ENCODE results near the gene HDGFL2. TPM values are rescaled to one million over a fixed set of nuclear protein-coding genes. Genes with fewer than 3 reads are reported as not detected.

The HDGFL2 gene
- polyA plus RNA-seq, 4 donors: 61.5 to 96.9 (median 89.2) TPM

GRCh38 chr19:4464815-4465581 is 7.1 kb upstream of the HDGFL2 start:
- no peak for DNase-seq (ENCODE audit: low read depth in 4 of 4, low spot score in 2 of 4)

- no peak for DNase-seq (ENCODE audit: low read depth in 4 of 4, low spot score in 2 of 4)
Measured at GRCh38 chr19:4467835-4468234, 4.3 kb upstream of the HDGFL2 start.

DNA sequence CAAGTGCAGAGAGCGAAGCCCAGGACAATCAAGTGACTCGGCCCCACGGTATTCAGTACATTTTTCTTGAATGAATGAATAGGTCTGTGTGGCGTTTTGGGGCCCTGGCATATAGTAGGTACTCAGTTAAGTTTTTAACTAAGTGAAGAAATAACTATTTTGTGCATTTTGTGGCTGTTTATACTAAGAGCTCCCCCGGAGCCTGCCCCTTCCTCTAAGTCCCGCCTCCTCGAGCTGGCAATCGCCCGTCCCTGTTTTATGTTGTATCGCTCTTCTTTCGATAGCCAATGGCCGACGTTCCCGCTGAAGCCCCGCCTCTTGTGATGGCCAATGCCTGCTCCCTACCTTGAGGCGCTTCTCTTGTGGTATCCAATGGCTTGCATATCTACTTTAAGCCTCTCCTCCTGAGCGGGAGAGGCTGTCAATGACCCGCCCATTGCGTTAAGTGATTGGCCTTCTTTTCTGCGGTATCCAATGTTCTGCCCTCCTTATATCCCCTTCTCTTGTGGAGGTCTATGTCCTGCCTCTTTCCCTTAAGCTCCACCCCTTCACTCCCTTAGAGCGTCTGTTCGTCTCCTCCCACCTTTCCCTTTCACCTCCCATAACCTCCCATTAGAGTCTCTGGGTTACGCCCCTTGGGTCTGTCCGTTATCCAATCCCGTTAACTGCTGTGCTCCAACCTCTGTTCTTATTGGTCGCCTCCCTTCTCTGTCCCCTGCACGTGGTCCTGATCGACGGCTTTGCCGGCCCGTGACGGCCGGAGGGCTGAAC is 509 bp upstream of the HDGFL2 start:
- peak; percentile 98 to 100 (median 100) for DNase-seq (ENCODE audit: low read depth in 4 of 4, low spot score in 2 of 4)

- DNase-seq (ENCODE audit: low read depth in 4 of 4, low spot score in 2 of 4): no peak
Measured at GRCh38 chr19:4473011-4473762, 1.1 kb downstream of the HDGFL2 start.

GRCh38 chr19:4473763-4474513 is 1.8 kb downstream of the HDGFL2 start:
- no peak for DNase-seq (ENCODE audit: low read depth in 4 of 4, low spot score in 2 of 4)

DNA sequence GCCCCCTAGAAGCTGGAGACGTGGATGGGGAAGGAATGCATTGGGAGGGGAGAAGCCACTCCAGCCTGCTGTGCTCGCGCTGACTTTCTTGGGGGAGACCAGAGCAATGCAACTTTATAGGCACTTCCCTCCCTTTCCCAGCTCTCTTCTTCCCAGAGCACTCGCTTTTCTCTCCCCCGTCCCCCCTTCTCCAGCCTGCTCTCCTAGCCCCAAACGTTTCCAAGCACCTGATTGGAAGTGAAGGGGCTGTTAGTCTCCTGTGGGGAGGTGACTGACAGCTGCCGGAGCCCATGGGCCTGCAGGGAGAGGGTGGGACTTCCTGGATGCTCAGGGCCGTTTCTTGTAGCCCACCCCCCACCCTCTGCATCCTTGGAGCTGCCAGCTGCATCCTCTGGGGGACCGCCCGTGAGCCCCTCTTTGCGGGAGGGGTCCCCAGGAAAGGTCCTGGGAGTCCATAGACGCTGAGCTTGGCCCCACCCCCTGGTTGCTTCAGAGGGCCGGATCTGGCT is 2.5 kb downstream of the HDGFL2 start:
- DNase-seq (ENCODE audit: low read depth in 4 of 4, low spot score in 2 of 4): peak in 2 of 4 donors; percentile 41 to 55

DNA sequence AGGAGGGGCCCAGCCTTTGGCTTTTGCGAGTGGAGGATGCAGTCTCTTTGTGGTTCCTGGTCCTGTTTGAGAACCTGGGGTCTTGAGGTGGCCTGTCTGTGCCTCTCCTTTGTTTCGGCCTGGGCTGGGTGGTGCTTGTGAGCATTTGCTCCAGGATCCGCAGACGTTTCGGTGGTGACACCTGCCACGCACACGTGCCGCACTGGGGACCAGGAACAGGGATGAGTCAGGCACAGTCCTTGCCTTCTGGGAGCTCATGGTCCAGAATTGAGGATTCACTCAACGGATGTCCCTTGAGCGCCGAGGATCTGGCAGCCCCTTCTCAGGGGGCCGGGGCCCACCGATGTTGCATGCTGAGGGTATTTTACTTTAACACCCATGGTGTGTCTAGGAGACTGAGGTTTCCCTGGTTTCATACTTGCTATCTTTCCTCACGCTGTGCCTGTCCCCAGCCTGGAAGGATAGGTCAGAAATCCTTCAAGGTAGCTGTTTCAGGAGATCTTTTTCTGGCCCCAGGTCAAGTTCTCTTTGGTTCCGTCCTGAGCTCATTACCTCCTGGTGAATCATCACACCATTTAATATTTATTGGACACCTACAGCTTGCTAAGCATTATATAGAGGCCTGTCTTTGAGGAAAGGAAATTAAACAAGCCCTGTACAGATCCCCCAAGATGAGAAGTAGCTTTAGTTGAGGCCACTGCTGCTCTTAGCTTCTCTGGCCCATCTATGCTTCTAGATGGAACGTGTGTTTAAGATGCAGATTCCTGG is 5.1 kb downstream of the HDGFL2 start:
- no peak for DNase-seq (ENCODE audit: low read depth in 4 of 4, low spot score in 2 of 4)

DNA sequence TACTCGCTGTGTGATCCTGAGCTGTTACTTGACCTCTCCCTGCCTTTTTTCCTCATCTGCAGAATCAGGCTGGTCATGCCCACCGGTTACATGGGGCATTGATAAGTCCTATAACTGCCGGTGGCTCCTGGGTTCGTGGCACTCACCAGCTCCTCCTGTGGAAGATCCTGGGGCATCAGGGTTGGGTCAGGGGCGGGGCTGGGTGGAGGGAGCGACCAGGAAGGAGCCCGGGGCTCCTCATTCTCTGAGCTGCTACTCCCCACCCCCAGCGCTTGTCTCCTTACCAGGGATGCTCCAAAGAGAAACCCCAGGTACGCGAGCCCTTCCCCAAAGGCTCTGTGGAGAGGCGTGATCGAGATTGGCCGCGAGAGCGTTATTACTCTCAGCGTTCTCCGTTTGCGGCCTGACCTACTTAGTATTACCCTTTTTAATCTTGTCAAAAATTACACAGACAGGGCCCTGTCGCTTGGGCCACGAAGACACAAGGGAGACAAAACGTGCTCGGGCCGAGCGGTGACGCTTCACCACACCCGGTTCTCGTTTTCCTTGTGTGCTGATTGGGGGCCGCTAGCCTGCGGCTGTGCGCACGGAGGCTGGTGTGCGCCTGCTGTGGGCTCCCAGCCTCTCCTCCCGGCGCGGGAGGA is 10.7 kb downstream of the HDGFL2 start:
- no peak for DNase-seq (ENCODE audit: low read depth in 4 of 4, low spot score in 2 of 4)

GRCh38 chr19:4483385-4483784 is 11.3 kb downstream of the HDGFL2 start:
- DNase-seq (ENCODE audit: low read depth in 4 of 4, low spot score in 2 of 4): no peak

GRCh38 chr19:4487572-4487971 is 15.5 kb downstream of the HDGFL2 start:
- no peak for DNase-seq (ENCODE audit: low read depth in 4 of 4, low spot score in 2 of 4)

GRCh38 chr19:4488496-4488895 is 16.4 kb downstream of the HDGFL2 start:
- DNase-seq (ENCODE audit: low read depth in 4 of 4, low spot score in 2 of 4): no peak

DNA sequence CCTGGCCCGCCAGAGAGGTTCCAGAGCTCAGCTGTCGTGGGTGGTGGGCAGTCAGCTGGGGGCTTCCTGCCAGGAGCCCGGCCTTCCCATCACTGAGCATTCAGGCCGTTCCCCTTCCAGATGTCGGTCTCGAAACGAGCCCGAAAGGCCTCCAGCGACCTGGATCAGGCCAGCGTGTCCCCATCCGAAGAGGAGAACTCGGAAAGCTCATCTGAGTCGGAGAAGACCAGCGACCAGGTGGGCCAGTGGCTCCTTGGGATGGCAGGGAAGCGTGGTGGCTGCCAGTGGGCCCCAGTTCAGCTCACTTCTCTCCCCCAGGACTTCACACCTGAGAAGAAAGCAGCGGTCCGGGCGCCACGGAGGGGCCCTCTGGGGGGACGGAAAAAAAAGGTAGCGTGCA is 19.3 kb downstream of the HDGFL2 start:
- DNase-seq (ENCODE audit: low read depth in 4 of 4, low spot score in 2 of 4): no peak

GRCh38 chr19:4492337-4493103 is 20.4 kb downstream of the HDGFL2 start:
- no peak for DNase-seq (ENCODE audit: low read depth in 4 of 4, low spot score in 2 of 4)

GRCh38 chr19:4493104-4493928 is 21.2 kb downstream of the HDGFL2 start:
- no peak for DNase-seq (ENCODE audit: low read depth in 4 of 4, low spot score in 2 of 4)

DNA sequence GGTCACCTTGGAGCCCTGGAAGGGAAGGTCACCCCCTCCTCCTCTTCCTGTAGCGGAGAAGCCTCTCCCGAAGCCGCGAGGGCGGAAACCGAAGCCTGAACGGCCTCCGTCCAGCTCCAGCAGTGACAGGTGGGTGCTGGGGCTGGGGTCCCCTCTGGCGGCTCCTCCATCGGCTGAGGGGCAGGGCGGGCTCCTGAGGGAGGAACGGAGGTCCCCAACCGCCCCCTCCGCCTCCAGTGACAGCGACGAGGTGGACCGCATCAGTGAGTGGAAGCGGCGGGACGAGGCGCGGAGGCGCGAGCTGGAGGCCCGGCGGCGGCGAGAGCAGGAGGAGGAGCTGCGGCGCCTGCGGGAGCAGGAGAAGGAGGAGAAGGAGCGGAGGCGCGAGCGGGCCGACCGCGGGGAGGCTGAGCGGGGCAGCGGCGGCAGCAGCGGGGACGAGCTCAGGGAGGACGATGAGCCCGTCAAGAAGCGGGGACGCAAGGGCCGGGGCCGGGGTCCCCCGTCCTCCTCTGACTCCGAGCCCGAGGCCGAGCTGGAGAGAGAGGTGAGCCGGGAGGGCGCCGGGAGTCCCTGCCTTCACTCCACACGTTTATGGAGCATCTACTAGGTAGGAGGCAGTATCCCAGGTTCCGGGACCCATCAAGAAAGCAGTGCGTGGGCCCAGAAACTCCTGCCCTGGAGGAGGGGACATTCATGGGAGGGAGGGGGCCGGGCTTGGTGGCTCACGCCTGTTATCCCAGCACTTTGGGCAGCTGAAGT is 22.0 kb downstream of the HDGFL2 start:
- DNase-seq (ENCODE audit: low read depth in 4 of 4, low spot score in 2 of 4): no peak

- DNase-seq (ENCODE audit: low read depth in 4 of 4, low spot score in 2 of 4): no peak
Measured at GRCh38 chr19:4494691-4495064, 22.6 kb downstream of the HDGFL2 start.

- no peak for DNase-seq (ENCODE audit: low read depth in 4 of 4, low spot score in 2 of 4)
Measured at GRCh38 chr19:4495471-4495870, 23.4 kb downstream of the HDGFL2 start.

All from left renal cortex interstitium (tissue), 4 donors.